HEK293 (cell line): ENCODE measurements around the gene CRY2.

Source experiments
- CTCF ChIP-seq: fragments of 450-650 bp; formaldehyde crosslinking; IDR thresholded peaks from 2 replicates; pipeline ENCODE4 v1.5.1; 2016; ENCODE audit warnings: missing biosample characterization, missing genetic modification characterization
- GFI1B ChIP-seq: fragments of 450-650 bp; formaldehyde crosslinking; IDR thresholded peaks from 2 replicates; pipeline ENCODE4 v1.5.1; 2016; ENCODE audit warnings: missing biosample characterization, missing genetic modification characterization
- GLIS1 ChIP-seq: fragments of 450-650 bp; formaldehyde crosslinking; IDR thresholded peaks from 2 replicates; pipeline ENCODE4 v1.5.1; 2016; ENCODE audit warnings: missing biosample characterization, missing genetic modification characterization
- HIC1 ChIP-seq: fragments of 450-650 bp; formaldehyde crosslinking; IDR thresholded peaks from 2 replicates; pipeline ENCODE4 v1.5.1; 2016; ENCODE audit warnings: missing biosample characterization, missing genetic modification characterization
- HOXA7 ChIP-seq: sonication (generic); formaldehyde crosslinking; IDR thresholded peaks from 2 replicates; pipeline ENCODE4 v1.8.1; 2022; ENCODE audit warnings: missing genetic modification reagents, borderline replicate concordance
- HOXD13 ChIP-seq: sonication (generic); formaldehyde crosslinking; IDR thresholded peaks from 2 replicates; pipeline ENCODE4 v1.8.0; 2022; ENCODE audit warnings: missing genetic modification reagents, borderline replicate concordance
- INSM2 ChIP-seq: fragments of 450-650 bp; formaldehyde crosslinking; IDR thresholded peaks from 2 replicates; pipeline ENCODE4 v1.5.1; 2016; ENCODE audit warnings: missing biosample characterization, missing genetic modification characterization
- KLF8 ChIP-seq: fragments of 450-650 bp; formaldehyde crosslinking; IDR thresholded peaks from 2 replicates; pipeline ENCODE4 v1.5.1; 2016; ENCODE audit warnings: missing biosample characterization, missing genetic modification characterization
- PRDM4 ChIP-seq: fragments of 450-650 bp; formaldehyde crosslinking; IDR thresholded peaks from 2 replicates; pipeline ENCODE4 v1.5.1; 2017; ENCODE audit warnings: missing biosample characterization, missing genetic modification characterization
- SP2 ChIP-seq: fragments of 450-650 bp; formaldehyde crosslinking; IDR thresholded peaks from 2 replicates; pipeline ENCODE4 v1.5.1; 2016; ENCODE audit warnings: missing biosample characterization, missing genetic modification characterization
- ZBTB17 ChIP-seq: fragments of 450-650 bp; formaldehyde crosslinking; IDR thresholded peaks from 2 replicates; pipeline ENCODE4 v1.5.1; 2016; ENCODE audit warnings: missing biosample characterization, missing genetic modification characterization
- ZBTB20 ChIP-seq: fragments of 450-650 bp; formaldehyde crosslinking; IDR thresholded peaks from 2 replicates; pipeline ENCODE4 v1.5.1; 2016; ENCODE audit warnings: missing biosample characterization, missing genetic modification characterization
- ZFP41 ChIP-seq: fragments of 450-650 bp; formaldehyde crosslinking; IDR thresholded peaks from 2 replicates; pipeline ENCODE4 v1.5.1; 2016; ENCODE audit warnings: missing biosample characterization, missing genetic modification characterization, borderline replicate concordance
- ZNF132 ChIP-seq: fragments of 450-650 bp; formaldehyde crosslinking; IDR thresholded peaks from 2 replicates; pipeline ENCODE4 v1.5.1; 2017; ENCODE audit warnings: missing biosample characterization, missing genetic modification characterization, borderline replicate concordance
- ZNF133 ChIP-seq: fragments of 450-650 bp; formaldehyde crosslinking; IDR thresholded peaks from 2 replicates; pipeline ENCODE4 v1.5.1; 2016; ENCODE audit warnings: missing biosample characterization, missing genetic modification characterization
- ZNF174 ChIP-seq: fragments of 450-650 bp; formaldehyde crosslinking; IDR thresholded peaks from 2 replicates; pipeline ENCODE4 v1.5.0; 2017; ENCODE audit warnings: missing biosample characterization, mild to moderate bottlenecking, missing genetic modification characterization
- ZNF24 ChIP-seq: fragments of 450-650 bp; formaldehyde crosslinking; IDR thresholded peaks from 2 replicates; pipeline ENCODE4 v1.5.1; 2016; ENCODE audit warnings: missing biosample characterization, missing genetic modification characterization
- ZNF26 ChIP-seq: fragments of 450-650 bp; formaldehyde crosslinking; IDR thresholded peaks from 2 replicates; pipeline ENCODE4 v1.5.1; 2016; ENCODE audit warnings: missing biosample characterization, missing genetic modification characterization
- ZNF274 ChIP-seq, 2 experiments: fragments of 200-500 bp in 1 of 2; fragments of 450-650 bp in 1 of 2; sonication (Bioruptor generic) in 1 of 2; formaldehyde crosslinking in 1 of 2; IDR thresholded peaks; 2 replicates each; pipeline versions ENCODE4 v1.5.1 to v1.6.1; 2014 to 2016; ENCODE audit warnings: borderline replicate concordance in 1 of 2, inconsistent platforms in 1 of 2, low read length in 1 of 2, missing biosample characterization in 1 of 2, missing genetic modification characterization in 1 of 2
- ZNF302 ChIP-seq: fragments of 450-650 bp; formaldehyde crosslinking; IDR thresholded peaks from 2 replicates; pipeline ENCODE4 v1.5.1; 2016; ENCODE audit warnings: missing biosample characterization, missing genetic modification characterization, low read depth
- ZNF404 ChIP-seq: fragments of 450-650 bp; formaldehyde crosslinking; IDR thresholded peaks from 2 replicates; pipeline ENCODE4 v1.5.1; 2017; ENCODE audit warnings: missing biosample characterization, missing genetic modification characterization
- ZNF473 ChIP-seq: fragments of 450-650 bp; formaldehyde crosslinking; IDR thresholded peaks from 2 replicates; pipeline ENCODE4 v1.5.1; 2017; ENCODE audit warnings: missing biosample characterization, missing genetic modification characterization
- ZNF501 ChIP-seq: fragments of 450-650 bp; formaldehyde crosslinking; IDR thresholded peaks from 2 replicates; pipeline ENCODE4 v1.5.1; 2016; ENCODE audit warnings: missing biosample characterization, missing genetic modification characterization
- ZNF548 ChIP-seq: fragments of 450-650 bp; formaldehyde crosslinking; IDR thresholded peaks from 2 replicates; pipeline ENCODE4 v1.5.1; 2016; ENCODE audit warnings: missing biosample characterization, missing genetic modification characterization
- ZNF596 ChIP-seq: fragments of 450-650 bp; IDR thresholded peaks from 2 replicates; pipeline ENCODE4 v1.5.0; 2018; ENCODE audit warnings: missing biosample characterization, mild to moderate bottlenecking, missing genetic modification characterization, moderate library complexity
- ZNF621 ChIP-seq: fragments of 450-650 bp; formaldehyde crosslinking; IDR thresholded peaks from 2 replicates; pipeline ENCODE4 v1.5.1; 2017; ENCODE audit warnings: missing biosample characterization, missing genetic modification characterization
- ZNF660 ChIP-seq: fragments of 450-650 bp; IDR thresholded peaks from 2 replicates; pipeline ENCODE4 v1.5.1; 2018; ENCODE audit warnings: missing biosample characterization, mild to moderate bottlenecking, missing genetic modification characterization
- ZNF704 ChIP-seq: fragments of 450-650 bp; formaldehyde crosslinking; IDR thresholded peaks from 2 replicates; pipeline ENCODE4 v1.5.1; 2016; ENCODE audit warnings: missing biosample characterization, missing genetic modification characterization
- ZNF76 ChIP-seq: fragments of 450-650 bp; formaldehyde crosslinking; IDR thresholded peaks from 2 replicates; pipeline ENCODE4; 2016; ENCODE audit warnings: low read depth, missing biosample characterization, missing genetic modification characterization, borderline replicate concordance

The CRY2 gene

GRCh38 chr11:45899448-45900174 lies 52.3 kb downstream of the CRY2 start (continued):
- TF ChIP-seq GFI1B (tag by site-specific recombination) (no peak), ZNF26 (tag by site-specific recombination) (no peak), ZNF133 (tag by site-specific recombination) (no peak), PRDM4 (tag by site-specific recombination) (no peak), SP2 (tag by site-specific recombination) (peak; percentile 59), GLIS1 (peak; percentile 30; the same call in 1 of the 2 replicates), ZNF274 (IDR thresholded peaks at IDR 0.05; ENCODE audit: low read length) (no peak), ZNF274 (tag by site-specific recombination; IDR thresholded peaks at IDR 0.05; ENCODE audit: borderline replicate concordance) (no peak), HOXD13 (CRISPR knock-in tag) (no peak), ZNF660 (peak; percentile 94), ZNF24 (tag by site-specific recombination) (no peak), CTCF (tag by site-specific recombination) (no peak), KLF8 (tag by site-specific recombination) (peak; percentile 69; the same call in 1 of the 2 replicates), ZBTB20 (tag by site-specific recombination) (peak; percentile 87), ZNF473 (tag by site-specific recombination) (no peak), ZNF76 (tag by site-specific recombination) (0 out of 2 replicates have a peak, but pooled peaks have one; percentile 56), HIC1 (tag by site-specific recombination) (peak; percentile 57; the same call in 1 of the 2 replicates), ZFP41 (no peak), ZNF132 (no peak), ZNF621 (tag by site-specific recombination) (no peak), ZNF548 (tag by site-specific recombination) (no peak), ZNF404 (tag by site-specific recombination) (no peak), ZNF302 (tag by site-specific recombination) (no peak), ZNF704 (tag by site-specific recombination) (no peak), ZNF596 (tag by site-specific recombination) (no peak), HOXA7 (CRISPR knock-in tag) (no peak), ZBTB17 (tag by site-specific recombination) (peak; percentile 97), INSM2 (tag by site-specific recombination) (0 out of 2 replicates have a peak, but pooled peaks have one; percentile 40), ZNF174 (no peak), ZNF501 (no peak)
